Measurements from ENCODE around the gene CHID1. TPM values are rescaled to one million over a fixed set of nuclear protein-coding genes. Genes with fewer than 3 reads are reported as not detected.

Gene CHID1
- total RNA-seq, 1 donor: 48.9 TPM

DNA sequence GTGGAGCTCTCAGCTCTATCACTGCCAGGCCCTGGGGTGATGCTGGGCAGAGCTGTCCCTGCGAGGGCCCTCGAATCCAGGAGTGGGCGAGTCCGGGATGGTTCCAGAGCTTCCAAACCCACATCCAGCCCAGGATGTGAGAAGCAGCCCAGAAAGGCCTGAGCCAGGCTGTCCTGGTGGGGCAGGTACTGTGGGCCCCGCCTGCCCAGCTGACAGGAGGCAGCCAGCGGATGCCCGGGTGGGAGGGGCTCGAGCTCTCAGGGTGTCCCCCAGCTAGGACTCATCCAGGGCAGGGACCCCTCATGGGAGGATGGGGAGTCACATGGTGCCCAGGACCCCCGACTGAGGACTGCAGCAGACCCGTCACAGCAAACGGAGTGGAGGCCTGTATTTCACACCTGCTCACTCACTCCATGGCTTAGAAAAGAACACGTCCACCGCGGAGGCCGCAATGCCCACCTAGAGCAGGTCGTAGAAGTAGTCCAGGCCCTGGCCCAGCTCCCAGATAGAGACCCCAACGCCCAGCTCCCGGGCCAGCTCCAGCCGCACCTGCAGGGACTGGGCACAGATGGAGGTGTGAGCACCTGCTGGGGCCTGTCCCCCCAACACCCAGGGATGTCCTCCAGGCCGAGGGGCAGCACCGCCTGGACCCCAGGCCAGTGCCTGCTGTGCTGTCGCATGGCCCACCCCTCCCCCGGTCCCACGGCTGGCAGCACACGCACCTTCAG, 41.0 kb downstream of the CHID1 start:
- Histone ChIP-seq H3K36me3 (ENCODE audit: insufficient read depth, low read length) (peaks cover 15% of the 10 kb centered on the region), H3K4me1 (ENCODE audit: insufficient read depth, low read length) (peaks cover 2% of the 10 kb centered on the region), H2AFZ (ENCODE audit: low read length) (no peak overlapping the region), H3K9me3 (ENCODE audit: low read depth, low read length) (no peaks in the 10 kb centered on the region), H3K27ac (ENCODE audit: low read depth, low read length) (no peak overlapping the region), H4K20me1 (ENCODE audit: insufficient read depth, low read length) (peaks cover 26% of the 10 kb centered on the region), H3K79me2 (ENCODE audit: insufficient read depth, low read length) (no peaks in the 10 kb centered on the region), H3K27me3 (ENCODE audit: insufficient read depth, low read length) (no peaks in the 10 kb centered on the region), H3K4me3 (ENCODE audit: insufficient read depth, low read length) (no peak overlapping the region), H3K4me2 (ENCODE audit: insufficient read depth, low read length) (no peak overlapping the region)
- DNase-seq (ENCODE audit: insufficient read length, low spot score, missing footprints): no peak
- TF ChIP-seq, protein P1, sequence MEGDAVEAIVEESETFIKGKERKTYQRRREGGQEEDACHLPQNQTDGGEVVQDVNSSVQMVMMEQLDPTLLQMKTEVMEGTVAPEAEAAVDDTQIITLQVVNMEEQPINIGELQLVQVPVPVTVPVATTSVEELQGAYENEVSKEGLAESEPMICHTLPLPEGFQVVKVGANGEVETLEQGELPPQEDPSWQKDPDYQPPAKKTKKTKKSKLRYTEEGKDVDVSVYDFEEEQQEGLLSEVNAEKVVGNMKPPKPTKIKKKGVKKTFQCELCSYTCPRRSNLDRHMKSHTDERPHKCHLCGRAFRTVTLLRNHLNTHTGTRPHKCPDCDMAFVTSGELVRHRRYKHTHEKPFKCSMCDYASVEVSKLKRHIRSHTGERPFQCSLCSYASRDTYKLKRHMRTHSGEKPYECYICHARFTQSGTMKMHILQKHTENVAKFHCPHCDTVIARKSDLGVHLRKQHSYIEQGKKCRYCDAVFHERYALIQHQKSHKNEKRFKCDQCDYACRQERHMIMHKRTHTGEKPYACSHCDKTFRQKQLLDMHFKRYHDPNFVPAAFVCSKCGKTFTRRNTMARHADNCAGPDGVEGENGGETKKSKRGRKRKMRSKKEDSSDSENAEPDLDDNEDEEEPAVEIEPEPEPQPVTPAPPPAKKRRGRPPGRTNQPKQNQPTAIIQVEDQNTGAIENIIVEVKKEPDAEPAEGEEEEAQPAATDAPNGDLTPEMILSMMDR (IDR thresholded peaks at IDR 0.05; ENCODE audit: extremely low read depth, low read depth, low read length): no peak

DNA sequence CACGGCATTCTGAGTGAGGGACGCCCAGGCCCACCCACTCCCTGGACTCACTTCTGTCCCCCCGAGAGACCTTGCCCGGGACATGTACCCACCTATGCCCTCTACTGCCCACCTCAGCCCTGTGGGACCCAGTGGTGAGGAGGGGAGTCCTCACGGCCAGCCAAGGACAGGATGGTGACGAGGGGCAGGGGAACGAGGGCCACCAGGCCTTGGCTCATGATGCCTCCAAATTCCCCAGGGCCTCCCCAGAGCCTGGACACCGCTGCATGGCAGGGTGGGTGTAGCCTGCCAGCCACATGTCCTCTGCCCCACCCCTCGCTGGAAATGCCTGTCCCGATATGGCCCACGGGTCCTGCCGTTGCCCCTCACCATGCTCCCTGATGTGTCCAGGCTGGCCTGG, 41.8 kb downstream of the CHID1 start:
- Histone ChIP-seq H3K36me3 (ENCODE audit: insufficient read depth, low read length) (peaks cover 15% of the 10 kb centered on the region), H3K9me3 (ENCODE audit: low read depth, low read length) (no peaks in the 10 kb centered on the region), H3K4me1 (ENCODE audit: insufficient read depth, low read length) (peaks cover 2% of the 10 kb centered on the region), H2AFZ (ENCODE audit: low read length) (no peak overlapping the region), H3K79me2 (ENCODE audit: insufficient read depth, low read length) (no peaks in the 10 kb centered on the region), H3K27ac (ENCODE audit: low read depth, low read length) (no peak overlapping the region), H4K20me1 (ENCODE audit: insufficient read depth, low read length) (peaks cover 26% of the 10 kb centered on the region), H3K4me2 (ENCODE audit: insufficient read depth, low read length) (no peak overlapping the region), H3K27me3 (ENCODE audit: insufficient read depth, low read length) (no peaks in the 10 kb centered on the region), H3K4me3 (ENCODE audit: insufficient read depth, low read length) (no peak overlapping the region)
- TF ChIP-seq, protein P1 (IDR thresholded peaks at IDR 0.05; ENCODE audit: extremely low read depth, low read depth, low read length): no peak
- no peak for DNase-seq (ENCODE audit: insufficient read length, low spot score, missing footprints)

DNA sequence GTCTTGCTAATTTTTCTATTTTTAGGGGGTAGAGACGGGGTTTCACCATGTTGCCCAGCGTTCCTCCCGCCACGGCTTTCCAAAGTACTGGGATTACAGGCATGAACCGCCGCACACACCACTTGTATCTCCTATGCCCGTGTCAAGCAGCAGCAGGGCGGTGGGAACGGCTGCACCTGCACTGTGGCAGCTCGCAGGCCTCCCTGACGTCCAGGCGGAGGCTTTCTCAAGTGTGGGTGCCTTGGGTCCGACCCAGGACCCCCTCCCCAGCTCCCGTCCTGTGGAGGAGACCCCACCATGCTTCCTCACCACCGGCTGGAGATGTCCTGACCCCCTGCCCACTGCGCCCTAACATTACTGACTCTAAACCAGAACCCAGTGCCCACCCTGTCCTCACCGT, 42.2 kb downstream of the CHID1 start:
- peaks cover 26% of the 10 kb centered on the region for H4K20me1 ChIP-seq (ENCODE audit: insufficient read depth, low read length)
- H3K27me3 ChIP-seq (ENCODE audit: insufficient read depth, low read length): no peaks in the 10 kb centered on the region
- H3K4me1 ChIP-seq (ENCODE audit: insufficient read depth, low read length): peaks cover 2% of the 10 kb centered on the region
- H3K27ac ChIP-seq (ENCODE audit: low read depth, low read length): no peak overlapping the region
- TF ChIP-seq, protein P1 (IDR thresholded peaks at IDR 0.05; ENCODE audit: extremely low read depth, low read depth, low read length): no peak
- no peak overlapping the region for H3K4me3 ChIP-seq (ENCODE audit: insufficient read depth, low read length)
- no peaks in the 10 kb centered on the region for H3K9me3 ChIP-seq (ENCODE audit: low read depth, low read length)
- H3K4me2 ChIP-seq (ENCODE audit: insufficient read depth, low read length): no peak overlapping the region
- H2AFZ ChIP-seq (ENCODE audit: low read length): no peak overlapping the region
- DNase-seq (ENCODE audit: insufficient read length, low spot score, missing footprints): no peak
- H3K79me2 ChIP-seq (ENCODE audit: insufficient read depth, low read length): no peaks in the 10 kb centered on the region
- peaks cover 15% of the 10 kb centered on the region for H3K36me3 ChIP-seq (ENCODE audit: insufficient read depth, low read length)

DNA sequence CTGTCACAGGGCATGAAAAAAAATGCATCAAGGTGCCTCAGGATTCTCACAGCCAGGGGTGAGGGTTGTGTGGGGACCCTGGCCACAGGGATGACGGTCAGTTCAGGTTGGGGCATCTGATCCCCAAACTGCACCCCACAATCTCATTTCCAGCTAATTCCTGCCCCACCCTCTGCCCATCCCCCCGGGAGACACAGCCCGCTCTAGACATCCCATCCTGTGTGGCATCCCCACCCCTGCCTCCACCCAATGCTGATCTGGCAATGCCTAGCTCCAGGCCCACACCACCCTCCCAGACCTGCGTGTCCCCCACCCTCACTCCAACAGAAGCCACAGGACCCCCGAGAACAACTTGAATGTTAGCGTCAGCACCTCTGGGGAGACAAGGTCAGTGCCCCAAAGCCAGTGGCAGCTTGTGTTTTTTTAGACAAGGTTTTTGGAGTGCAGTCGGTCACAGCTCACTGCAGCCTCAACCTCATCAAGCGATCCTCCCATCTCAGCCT, 42.7 kb downstream of the CHID1 start:
- Histone ChIP-seq H3K36me3 (ENCODE audit: insufficient read depth, low read length) (peaks cover 15% of the 10 kb centered on the region), H3K4me1 (ENCODE audit: insufficient read depth, low read length) (peaks cover 2% of the 10 kb centered on the region)

More for the DNA sequence above, 42.7 kb downstream of the CHID1 start:
- Histone ChIP-seq H3K4me2 (ENCODE audit: insufficient read depth, low read length) (no peak overlapping the region), H3K4me3 (ENCODE audit: insufficient read depth, low read length) (no peak overlapping the region), H2AFZ (ENCODE audit: low read length) (no peak overlapping the region), H3K79me2 (ENCODE audit: insufficient read depth, low read length) (no peaks in the 10 kb centered on the region), H4K20me1 (ENCODE audit: insufficient read depth, low read length) (peaks cover 26% of the 10 kb centered on the region), H3K27me3 (ENCODE audit: insufficient read depth, low read length) (no peaks in the 10 kb centered on the region), H3K9me3 (ENCODE audit: low read depth, low read length) (no peaks in the 10 kb centered on the region), H3K27ac (ENCODE audit: low read depth, low read length) (no peak overlapping the region)
- TF ChIP-seq, protein P1 (IDR thresholded peaks at IDR 0.05; ENCODE audit: extremely low read depth, low read depth, low read length): no peak
- no peak for DNase-seq (ENCODE audit: insufficient read length, low spot score, missing footprints)

All from osteoblast (primary cell).